ENCODE data around the gene AADACL4. TPM values are rescaled to one million over a fixed set of nuclear protein-coding genes. Genes with fewer than 3 reads are reported as not detected.

The AADACL4 gene
- total RNA-seq, 1 donor from 2014 or later = not detected

GRCh38 chr1:12662556-12662955 is 18.7 kb downstream of the AADACL4 start:
- no peak for FAIRE-seq
- H3K36me3 Mint-ChIP-seq (ENCODE audit: low read depth, unreplicated experiment) = no peaks in the 10 kb centered on the region
- H3K27ac ChIP-seq (ENCODE audit: low read depth, low read length) = no peak overlapping the region
- no peaks in the 10 kb centered on the region for H3K4me1 Mint-ChIP-seq (ENCODE audit: low read depth, unreplicated experiment)
- no peak for TF ChIP-seq CTCF (IDR thresholded peaks at IDR 0.05; ENCODE audit: insufficient read depth, low read depth, low read length)
- no peak for TF ChIP-seq EZH2 (IDR thresholded peaks at IDR 0.05; ENCODE audit: insufficient read depth, low read length)
- no peak overlapping the region for H3K4me3 Mint-ChIP-seq (ENCODE audit: unreplicated experiment)
- no peaks in the 10 kb centered on the region for H4K20me1 ChIP-seq (ENCODE audit: insufficient read depth, low read length)
- no peaks in the 10 kb centered on the region for H3K27me3 ChIP-seq (ENCODE audit: insufficient read depth, low read length)
- H3K36me3 ChIP-seq (ENCODE audit: insufficient read depth, low read length) = no peaks in the 10 kb centered on the region
- no peak overlapping the region for H3K9ac ChIP-seq (ENCODE audit: low read length)
- no peaks in the 10 kb centered on the region for H3K79me2 ChIP-seq (ENCODE audit: insufficient read depth, low read length)
- H3K4me2 ChIP-seq (ENCODE audit: low read length) = no peak overlapping the region
- H3K4me1 ChIP-seq (ENCODE audit: insufficient read depth, low read length) = no peaks in the 10 kb centered on the region
- peaks cover 2% of the 10 kb centered on the region for H3K27me3 Mint-ChIP-seq (ENCODE audit: low read depth, unreplicated experiment)
- no peak overlapping the region for H2AFZ ChIP-seq (ENCODE audit: low read depth, low read length)
- no peak overlapping the region for H3K27ac Mint-ChIP-seq (ENCODE audit: unreplicated experiment)
- DNase-seq (ENCODE audit: low read depth) = no peak
- no peaks in the 10 kb centered on the region for H3K9me3 ChIP-seq (ENCODE audit: insufficient read depth, low read depth, low read length)
- peaks cover 6% of the 10 kb centered on the region for H3K9me3 Mint-ChIP-seq (ENCODE audit: unreplicated experiment)
- no peak overlapping the region for H3K4me3 ChIP-seq (ENCODE audit: insufficient read depth, low read depth, low read length)

DNA sequence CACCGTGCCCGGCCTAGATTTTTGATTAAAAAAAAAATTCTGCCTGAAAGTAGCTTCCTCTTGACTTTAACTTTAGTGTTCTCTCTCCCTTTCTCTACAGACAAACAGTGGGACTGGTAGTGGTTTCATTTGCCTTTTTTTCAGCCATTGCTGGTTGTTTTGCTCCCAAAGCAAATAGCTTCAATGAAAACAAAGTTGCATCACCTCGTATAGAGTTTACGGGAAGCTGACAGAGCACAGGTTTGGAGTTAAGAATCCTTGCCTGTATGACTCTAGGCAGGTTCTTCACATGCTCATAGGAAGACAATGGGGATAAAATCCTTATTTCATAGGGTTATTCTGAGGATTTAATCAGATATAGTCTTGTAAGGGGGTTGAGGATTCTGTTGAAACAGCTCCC is 21.6 kb downstream of the AADACL4 start:
- Histone ChIP-seq H3K36me3 (ENCODE audit: insufficient read depth, low read length) (no peaks in the 10 kb centered on the region), H3K9ac (ENCODE audit: low read length) (no peak overlapping the region), H4K20me1 (ENCODE audit: insufficient read depth, low read length) (no peaks in the 10 kb centered on the region), H3K4me3 (ENCODE audit: insufficient read depth, low read depth, low read length) (no peak overlapping the region), H3K27me3 (ENCODE audit: insufficient read depth, low read length) (no peaks in the 10 kb centered on the region), H3K4me1 (ENCODE audit: insufficient read depth, low read length) (no peaks in the 10 kb centered on the region), H3K79me2 (ENCODE audit: insufficient read depth, low read length) (no peaks in the 10 kb centered on the region), H3K4me2 (ENCODE audit: low read length) (no peak overlapping the region), H3K9me3 (ENCODE audit: insufficient read depth, low read depth, low read length) (peaks cover 10% of the 10 kb centered on the region), H2AFZ (ENCODE audit: low read depth, low read length) (no peak overlapping the region), H3K27ac (ENCODE audit: low read depth, low read length) (no peak overlapping the region)
- H3K4me3 Mint-ChIP-seq (ENCODE audit: unreplicated experiment) = no peak overlapping the region
- no peak overlapping the region for H3K27ac Mint-ChIP-seq (ENCODE audit: unreplicated experiment)
- TF ChIP-seq EZH2 (IDR thresholded peaks at IDR 0.05; ENCODE audit: insufficient read depth, low read length) = no peak
- TF ChIP-seq CTCF (IDR thresholded peaks at IDR 0.05; ENCODE audit: insufficient read depth, low read depth, low read length) = no peak
- H3K4me1 Mint-ChIP-seq (ENCODE audit: low read depth, unreplicated experiment) = no peaks in the 10 kb centered on the region
- no peak for DNase-seq (ENCODE audit: low read depth)
- FAIRE-seq = no peak
- H3K9me3 Mint-ChIP-seq (ENCODE audit: unreplicated experiment) = peaks cover 6% of the 10 kb centered on the region
- H3K36me3 Mint-ChIP-seq (ENCODE audit: low read depth, unreplicated experiment) = no peaks in the 10 kb centered on the region
- peaks cover 2% of the 10 kb centered on the region for H3K27me3 Mint-ChIP-seq (ENCODE audit: low read depth, unreplicated experiment)

DNA sequence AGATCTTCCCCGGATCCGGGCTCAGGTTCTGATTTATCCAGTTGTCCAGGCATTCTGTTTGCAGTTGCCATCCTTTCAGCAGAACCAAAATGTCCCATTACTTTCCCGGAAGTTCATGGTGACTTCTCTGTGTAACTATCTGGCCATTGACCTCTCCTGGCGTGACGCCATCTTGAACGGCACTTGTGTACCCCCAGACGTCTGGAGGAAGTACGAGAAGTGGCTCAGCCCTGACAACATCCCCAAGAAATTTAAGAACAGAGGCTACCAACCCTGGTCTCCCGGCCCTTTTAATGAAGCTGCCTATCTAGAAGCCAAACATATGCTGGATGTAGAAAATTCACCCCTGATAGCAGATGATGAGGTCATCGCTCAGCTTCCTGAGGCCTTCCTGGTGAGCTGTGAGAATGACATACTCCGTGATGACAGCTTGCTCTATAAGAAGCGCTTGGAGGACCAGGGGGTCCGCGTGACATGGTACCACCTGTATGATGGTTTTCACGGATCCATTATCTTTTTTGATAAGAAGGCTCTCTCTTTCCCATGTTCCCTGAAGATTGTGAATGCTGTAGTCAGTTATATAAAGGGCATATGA is 22.4 kb downstream of the AADACL4 start:
- H3K4me3 ChIP-seq (ENCODE audit: insufficient read depth, low read depth, low read length) = no peak overlapping the region
- H3K27me3 ChIP-seq (ENCODE audit: insufficient read depth, low read length) = no peaks in the 10 kb centered on the region
- Mint-ChIP-seq H3K9me3 (ENCODE audit: unreplicated experiment) (peaks cover 7% of the 10 kb centered on the region), H3K27me3 (ENCODE audit: low read depth, unreplicated experiment) (peaks cover 7% of the 10 kb centered on the region), H3K4me3 (ENCODE audit: unreplicated experiment) (no peak overlapping the region), H3K36me3 (ENCODE audit: low read depth, unreplicated experiment) (no peaks in the 10 kb centered on the region), H3K27ac (ENCODE audit: unreplicated experiment) (no peak overlapping the region), H3K4me1 (ENCODE audit: low read depth, unreplicated experiment) (no peaks in the 10 kb centered on the region)
- H3K4me1 ChIP-seq (ENCODE audit: insufficient read depth, low read length) = no peaks in the 10 kb centered on the region
- peaks cover 10% of the 10 kb centered on the region for H3K9me3 ChIP-seq (ENCODE audit: insufficient read depth, low read depth, low read length)
- FAIRE-seq (no peak), DNase-seq (ENCODE audit: low read depth) (no peak)
- no peak overlapping the region for H2AFZ ChIP-seq (ENCODE audit: low read depth, low read length)
- no peak overlapping the region for H3K9ac ChIP-seq (ENCODE audit: low read length)
- H3K79me2 ChIP-seq (ENCODE audit: insufficient read depth, low read length) = no peaks in the 10 kb centered on the region
- no peak overlapping the region for H3K4me2 ChIP-seq (ENCODE audit: low read length)
- H3K27ac ChIP-seq (ENCODE audit: low read depth, low read length) = no peak overlapping the region
- TF ChIP-seq EZH2 (IDR thresholded peaks at IDR 0.05; ENCODE audit: insufficient read depth, low read length) (no peak), CTCF (IDR thresholded peaks at IDR 0.05; ENCODE audit: insufficient read depth, low read depth, low read length) (no peak)
- H3K36me3 ChIP-seq (ENCODE audit: insufficient read depth, low read length) = no peaks in the 10 kb centered on the region
- H4K20me1 ChIP-seq (ENCODE audit: insufficient read depth, low read length) = no peaks in the 10 kb centered on the region
